Measurements from ENCODE around the gene ZNF607.
"Not testable (repeated sequence)": the region's sequence is repeated elsewhere in the genome, so short reads cannot be mapped to it uniquely, and the experiment has no call there.

ZNF607 gene

GRCh38 chr19:37719111-37719926 lies at the start of gene ZNF607:
ZNF607 (minus strand) TSS chr19:37719761; CDS start chr19:37711618, 8,143 bp downstream.
- DNase-seq = peak; percentile 57

DNA sequence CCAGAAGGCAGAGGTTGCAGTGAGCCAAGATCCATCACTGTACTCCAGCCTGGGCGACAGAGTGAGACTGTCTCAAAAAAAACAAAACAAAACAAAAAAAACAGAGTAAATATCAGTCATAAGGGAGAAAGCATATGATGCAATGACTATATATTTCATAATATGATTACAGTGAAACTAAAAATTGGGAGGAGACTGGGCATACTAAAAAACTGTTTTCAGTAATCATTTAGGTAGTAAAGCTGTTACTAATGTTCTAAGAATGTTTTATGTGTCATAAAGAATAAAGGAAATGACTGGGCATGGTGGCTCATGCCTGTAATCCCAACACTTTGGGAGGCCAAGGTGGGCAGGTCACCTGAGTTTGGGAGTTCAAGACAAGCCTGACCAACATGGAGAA lies 43.9 kb upstream of the ZNF607 start:
- DNase-seq = no peak

- not testable (repeated sequence) for DNase-seq
These were observed 38.1 kb upstream of the ZNF607 start for GRCh38 chr19:37757683-37758082.

GRCh38 chr19:37738371-37738770 lies 18.8 kb upstream of the ZNF607 start:
- no peak for DNase-seq

DNA sequence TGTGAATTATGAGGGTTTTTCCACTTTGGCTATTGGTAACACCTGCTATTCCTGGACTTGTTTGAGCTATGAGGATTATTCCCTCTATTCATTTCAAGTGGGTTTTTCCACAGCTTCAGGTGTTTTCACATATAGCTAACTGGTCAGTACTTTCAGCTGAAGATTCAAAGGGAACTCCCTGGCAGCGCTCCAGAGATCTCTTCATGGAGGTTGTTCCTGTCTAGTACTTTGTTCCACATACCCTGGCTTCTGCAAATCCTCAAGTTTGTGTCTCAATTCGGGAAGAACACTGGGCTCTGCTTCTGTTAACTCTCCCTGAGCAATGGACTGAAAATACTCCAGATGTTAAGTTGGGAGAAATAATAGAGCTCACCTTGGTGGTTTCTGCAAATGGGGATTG lies 5.6 kb upstream of the ZNF607 start:
- DNase-seq = no peak

DNA sequence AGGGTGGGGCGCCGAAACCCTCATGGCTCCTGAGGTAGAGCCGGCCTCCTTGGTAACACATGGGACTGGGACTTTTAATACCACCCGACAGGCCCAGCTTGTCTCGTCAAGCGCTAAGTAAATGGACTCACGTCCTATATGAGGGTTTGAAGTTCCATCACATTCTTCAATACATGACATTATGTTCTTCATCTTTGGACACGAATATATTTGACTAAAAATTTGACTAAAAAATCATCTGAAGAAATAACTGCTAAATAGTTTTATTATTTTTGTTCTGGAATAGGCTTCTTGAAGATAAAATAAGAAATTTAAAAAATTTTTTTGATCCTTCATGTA lies 335 bp upstream of the ZNF607 start:
- DNase-seq = no peak

DNA sequence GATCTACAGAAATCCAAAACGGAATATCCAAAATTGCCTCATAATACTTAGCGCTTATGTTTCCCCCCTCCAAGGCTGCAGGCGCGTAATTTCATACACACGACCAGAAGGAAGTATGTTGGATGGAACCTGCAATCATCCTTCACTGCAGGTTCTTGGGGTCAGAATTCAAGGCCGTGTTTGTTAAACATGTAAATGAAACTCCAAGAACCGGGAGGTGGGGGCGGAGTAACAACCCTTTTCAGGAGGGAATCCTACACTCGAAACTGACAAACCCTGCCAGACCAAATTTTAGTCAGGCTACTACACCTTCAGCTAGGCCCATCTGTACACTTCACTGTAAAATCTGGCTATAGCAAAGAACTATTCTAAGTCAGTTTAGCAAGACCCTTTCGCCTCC lies 1.3 kb downstream of the ZNF607 start:
- no peak for DNase-seq

DNA sequence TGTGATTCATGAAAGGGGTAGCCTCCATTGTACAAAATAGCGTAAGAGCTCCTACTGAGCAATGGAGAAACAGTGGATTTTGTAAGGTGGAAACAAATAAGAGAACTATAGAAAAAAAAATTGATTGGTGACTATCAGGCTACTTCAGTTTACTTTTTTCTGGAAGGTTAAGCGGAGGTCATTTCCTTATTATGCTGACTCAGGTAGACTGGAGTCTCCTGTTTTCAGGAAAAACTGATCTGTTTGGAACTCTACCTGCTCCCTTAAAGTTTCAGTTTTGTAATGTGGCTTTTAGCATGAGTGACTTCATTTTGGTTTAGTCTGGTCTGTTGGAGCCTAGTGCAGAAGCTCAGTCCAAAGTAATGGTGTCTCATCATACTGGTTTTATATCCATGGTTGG lies 3.4 kb downstream of the ZNF607 start:
- no peak for DNase-seq

DNA sequence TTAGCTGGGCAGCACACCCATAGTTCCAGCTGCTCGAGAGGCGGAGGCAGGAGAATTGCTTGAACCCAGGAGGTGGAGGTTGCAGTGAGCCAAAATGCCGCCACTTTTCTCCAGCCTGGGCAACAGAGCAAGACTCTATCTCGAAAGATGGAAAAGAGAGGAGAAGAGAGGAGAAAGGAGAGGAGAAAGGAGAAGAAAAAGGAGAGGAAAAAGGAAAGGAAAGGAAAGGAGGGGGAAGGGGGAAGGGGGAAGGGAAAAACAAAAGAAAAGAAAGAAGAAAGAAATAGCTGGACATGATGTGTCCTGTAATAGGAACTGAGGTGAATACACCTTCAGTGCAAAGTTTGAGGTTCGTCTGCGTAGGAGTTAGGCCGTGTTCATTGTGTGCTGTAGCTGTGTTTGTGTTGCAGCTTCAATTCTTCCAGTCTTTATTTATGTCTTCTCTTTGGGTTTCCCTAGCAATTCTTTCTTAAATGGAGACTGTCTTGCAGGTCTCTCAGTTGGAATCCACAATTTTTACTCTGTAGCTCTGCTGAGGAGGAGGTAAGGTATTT lies 13.4 kb downstream of the ZNF607 start:
- no peak for DNase-seq

DNA sequence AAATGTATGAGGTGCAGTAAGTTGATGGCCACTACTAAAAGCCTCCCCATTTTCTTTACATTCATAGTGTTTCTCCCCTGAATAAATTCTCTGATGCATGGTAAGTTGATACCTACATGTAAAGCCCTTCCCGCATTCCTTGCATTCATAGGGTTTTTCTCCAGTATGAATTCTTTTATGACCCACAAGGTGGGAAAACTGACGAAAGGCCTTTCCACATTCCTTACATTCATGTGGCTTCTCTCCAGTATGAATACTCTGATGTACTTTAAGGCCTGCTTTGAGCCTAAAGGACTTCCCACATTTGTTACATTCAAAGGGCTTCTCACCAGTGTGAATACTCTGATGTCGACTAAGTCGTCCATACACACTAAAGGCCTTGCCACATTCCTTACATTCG lies 20.5 kb downstream of the ZNF607 start:
- DNase-seq = no peak

GRCh38 chr19:37698216-37698615 lies 21.3 kb downstream of the ZNF607 start:
- no peak for DNase-seq

DNA sequence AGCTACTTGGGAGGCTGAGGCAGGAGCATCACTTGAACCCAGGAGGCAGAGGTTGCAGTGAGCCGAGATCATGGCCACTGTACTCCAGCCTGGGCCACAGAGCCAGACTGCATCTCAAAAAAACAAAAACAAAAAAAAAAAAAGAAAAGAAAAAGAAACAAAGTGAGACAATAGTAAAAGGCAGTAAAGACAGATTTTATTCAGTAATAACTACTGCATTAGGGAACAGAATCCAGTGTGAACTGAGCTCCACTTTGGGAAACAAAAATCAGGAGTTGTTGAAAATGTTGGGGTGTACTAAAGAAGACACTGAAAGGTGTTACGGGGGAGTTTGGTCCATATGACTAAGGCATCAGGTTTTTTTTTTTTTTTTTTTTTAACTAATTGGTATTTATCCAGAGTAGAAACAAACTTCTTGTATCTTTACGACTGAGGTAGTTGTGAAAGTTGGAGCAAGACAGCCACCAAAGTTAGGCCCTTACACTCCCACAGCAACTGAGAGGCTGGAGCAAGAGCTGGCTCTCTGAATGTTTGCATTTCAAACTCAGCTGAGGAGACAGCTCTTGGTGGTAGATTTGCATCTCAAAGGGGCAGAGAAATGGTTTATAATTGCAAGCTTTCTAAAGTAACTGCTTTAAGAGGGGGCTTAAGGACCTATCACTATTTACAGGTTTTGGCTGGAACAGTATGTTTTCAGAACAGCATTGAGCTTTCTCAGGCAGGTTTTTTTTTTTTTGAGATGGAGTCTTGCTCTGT lies 24.2 kb downstream of the ZNF607 start:
- no peak for DNase-seq

DNA sequence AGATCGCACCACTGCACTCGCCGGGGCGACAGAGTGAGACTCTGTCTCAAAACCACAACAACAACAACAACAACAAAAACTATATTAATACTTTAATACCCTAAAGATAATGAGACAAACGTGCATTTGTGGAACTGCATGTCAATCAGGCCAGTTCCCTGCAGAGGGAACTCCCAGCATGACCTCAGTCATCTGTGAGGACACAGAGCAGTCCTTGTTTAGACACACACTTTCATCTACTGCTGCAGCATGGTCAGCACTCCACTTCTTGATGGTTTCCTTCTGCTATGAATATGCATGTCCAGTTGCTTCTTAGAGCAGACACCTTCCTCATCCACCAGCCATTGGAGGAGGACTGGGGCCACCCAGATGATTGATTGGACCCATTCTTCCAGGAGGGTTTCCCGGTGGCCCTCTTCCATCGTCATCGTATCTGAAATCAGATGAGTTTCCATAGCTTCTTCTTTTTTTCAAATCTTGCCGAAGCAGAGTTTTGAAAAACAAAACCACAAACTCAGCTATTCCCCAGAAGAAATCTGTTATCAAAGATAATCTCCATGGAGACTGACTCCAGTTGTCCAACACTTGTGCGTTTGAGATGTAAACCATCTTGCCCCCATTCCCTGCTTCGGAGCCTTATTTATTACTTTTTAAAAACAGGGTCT lies 26.5 kb downstream of the ZNF607 start:
- no peak for DNase-seq

DNA sequence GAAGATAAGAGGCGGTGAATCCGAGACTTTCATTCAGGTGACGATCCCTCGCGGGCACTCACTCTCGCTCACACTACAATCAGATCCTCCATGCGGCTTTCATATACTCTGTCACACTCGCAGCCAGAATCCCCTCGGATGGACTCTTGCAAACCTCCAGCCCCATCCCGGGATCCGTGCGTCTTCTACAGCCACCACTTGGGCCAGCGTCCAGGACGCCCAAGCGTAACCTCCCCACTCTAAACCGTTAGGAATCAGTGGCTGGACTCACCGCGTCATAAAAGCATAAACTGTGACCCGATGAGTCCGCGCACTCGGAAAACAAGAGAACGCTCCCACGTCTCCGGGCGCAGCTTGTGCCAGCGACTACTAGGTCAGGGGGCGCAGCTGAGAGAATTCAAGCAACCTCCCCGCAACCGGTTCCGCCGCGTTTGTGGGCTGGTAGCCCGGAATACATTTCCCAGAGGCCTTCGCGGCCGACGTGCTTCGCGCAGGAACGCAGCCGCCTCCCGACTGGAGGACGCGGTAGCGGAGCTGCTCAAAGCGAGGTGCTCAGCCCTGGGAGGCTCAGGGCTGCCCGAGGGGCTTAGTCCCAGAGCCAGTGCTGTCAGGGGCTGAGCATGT lies 27.6 kb downstream of the ZNF607 start:
- DNase-seq = no peak

GRCh38 chr19:37683520-37683919 lies 36.0 kb downstream of the ZNF607 start:
- no peak for DNase-seq

DNA sequence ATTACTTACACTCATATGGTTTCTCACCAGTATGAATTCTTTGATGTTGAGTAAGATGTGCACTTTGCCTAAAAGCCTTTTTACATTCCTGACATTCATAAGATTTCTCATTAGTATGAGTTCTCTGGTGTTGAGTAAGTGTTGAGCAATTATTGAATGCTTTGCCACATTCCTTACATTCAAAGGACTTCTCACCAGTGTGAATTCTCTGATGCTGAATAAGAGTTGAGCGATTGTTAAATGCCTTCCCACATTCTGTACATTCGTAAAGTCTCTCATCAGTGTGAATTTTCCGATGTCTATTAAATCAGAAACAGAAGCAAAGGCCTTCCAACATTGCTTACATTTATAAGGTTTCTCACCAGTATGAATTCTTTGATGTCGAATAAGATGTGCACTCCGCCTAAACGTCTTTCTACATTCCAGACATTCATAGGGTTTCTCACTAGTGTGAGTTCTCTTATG lies 50.1 kb downstream of the ZNF607 start:
- no peak for DNase-seq

DNA sequence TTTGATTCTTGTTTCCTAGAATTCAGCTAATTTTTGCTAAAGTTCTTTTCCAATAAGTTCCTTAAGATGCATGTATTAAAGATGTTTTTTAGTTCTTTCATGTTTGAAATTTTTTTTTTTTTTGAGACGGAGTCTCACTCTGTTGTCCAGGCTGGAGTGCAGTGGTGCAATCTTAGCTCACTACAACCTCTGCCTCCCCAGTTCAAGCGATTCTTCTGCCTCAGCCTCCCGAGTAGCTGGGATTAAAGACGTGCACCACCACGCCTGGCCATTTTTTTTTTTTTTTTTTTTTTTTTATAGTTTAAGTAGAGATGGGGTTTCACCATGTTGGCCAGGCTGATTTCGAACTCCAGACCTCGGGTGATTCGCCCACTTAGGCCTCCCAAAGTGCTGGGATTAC lies 62.4 kb downstream of the ZNF607 start:
- not testable (repeated sequence) for DNase-seq

DNA sequence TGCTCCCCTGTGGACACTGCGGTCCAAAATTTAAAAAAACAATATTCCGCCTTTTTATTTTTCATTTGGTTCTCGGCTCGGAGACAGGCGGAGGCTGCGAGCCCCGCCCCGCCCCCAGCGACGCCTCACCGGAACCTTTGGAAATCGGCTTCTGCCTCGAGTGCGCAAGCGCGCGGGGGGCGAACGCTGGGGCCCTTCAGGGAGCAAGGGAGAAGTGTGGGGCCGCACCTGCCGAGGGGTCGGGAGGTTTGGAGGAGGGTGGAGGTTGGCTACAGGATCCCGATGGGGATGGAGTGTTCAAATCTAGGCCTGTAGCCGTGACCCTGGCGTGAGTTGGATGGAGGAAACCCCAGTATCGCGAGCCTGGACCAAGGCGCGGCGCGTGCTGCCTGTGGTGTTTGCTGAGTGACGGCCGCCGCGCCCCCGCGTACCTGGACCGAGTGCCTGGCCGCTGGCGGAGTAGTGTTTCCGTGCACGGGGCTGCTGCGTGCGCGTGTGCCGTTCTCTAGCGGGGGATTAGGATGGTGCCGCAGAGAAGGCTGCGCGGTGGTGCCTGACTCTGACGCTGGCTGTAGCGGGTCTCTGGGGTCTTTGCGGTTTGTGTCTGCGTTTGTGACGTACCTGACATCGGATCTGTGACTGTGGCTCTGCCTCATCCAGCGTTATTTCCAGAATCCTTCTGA lies 63.7 kb downstream of the ZNF607 start:
- DNase-seq = no peak

DNA sequence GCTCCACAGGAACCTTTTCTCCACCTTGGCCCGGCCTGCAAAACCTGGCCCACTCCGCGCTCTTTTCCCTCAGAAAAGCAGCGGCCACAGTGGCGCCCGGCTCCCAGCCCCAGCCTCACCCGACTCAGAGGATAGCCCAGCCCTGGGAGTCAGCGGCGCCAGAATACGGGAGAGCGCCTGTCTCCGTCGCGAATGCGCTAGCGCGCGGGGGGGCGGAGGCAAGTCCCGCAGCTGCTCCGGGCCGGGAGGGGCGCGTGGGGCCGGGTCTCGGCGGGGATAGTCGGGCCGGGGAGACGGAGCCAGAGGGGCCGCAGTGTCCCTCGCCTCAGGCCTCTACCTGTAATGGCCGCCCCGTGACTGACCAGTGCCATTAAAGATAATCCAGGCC lies 64.3 kb downstream of the ZNF607 start, which contains the start of gene ZFP30:
ZFP30 (minus strand) TSS at position 165 of the 388 bp plus-strand sequence. CDS start 7,643 bp downstream, outside the sequence.
- no peak for DNase-seq

DNA sequence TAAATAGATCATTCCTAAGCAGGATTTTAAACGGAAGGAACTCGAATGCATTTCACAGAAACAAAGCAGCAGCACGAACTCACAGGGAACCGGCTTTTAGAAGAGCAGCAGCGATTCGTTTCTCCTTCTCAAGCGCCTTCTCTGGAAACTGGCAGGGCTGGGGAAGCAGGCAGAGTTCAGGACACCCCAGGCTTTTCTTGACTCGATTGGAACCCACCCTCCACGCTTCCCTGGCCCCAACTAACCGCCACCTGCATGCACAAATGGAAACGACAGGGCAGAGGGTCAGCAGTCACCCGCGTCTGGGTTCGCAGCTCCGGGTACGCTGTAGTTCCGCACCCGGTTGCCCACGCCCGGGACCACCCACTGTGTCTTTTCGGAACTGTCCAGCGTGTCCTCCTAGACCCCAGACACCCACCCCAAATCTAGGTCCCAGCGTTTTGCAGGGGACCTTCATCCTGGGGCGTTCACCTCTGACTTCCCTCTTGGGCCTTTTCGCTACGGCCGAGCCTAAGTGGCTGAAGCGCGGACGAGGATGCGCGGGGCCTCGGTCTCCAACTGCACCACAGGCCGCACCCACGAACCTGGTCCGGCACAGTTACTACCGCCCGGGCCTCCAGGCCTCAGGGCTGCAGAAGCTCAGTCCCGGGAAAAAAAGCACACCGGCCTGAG lies 64.8 kb downstream of the ZNF607 start:
- DNase-seq = no peak

DNA sequence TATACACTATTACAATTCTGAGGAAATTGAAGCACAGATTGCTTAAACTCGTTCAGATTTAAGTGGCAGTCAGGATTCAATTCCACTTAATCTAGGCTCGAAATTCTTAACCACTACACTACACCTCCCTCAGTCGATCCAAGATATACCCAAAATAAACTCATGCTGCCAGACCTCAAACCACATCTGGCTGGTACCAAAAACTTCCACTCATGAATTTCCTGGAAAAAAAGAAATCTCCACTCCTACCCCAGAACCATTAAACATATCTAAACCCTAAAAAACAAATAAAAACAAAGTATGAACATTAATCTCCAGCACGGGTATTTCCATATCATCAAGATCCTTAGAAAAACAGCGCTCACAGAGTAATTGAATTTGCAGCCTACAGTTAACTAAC lies 65.4 kb downstream of the ZNF607 start:
- DNase-seq = no peak

Data from MV-4-11 (cell line).